Right forelimb (tissue), 1 donor: Measurements from ENCODE around the gene PHF5A.
"Not testable (repeated sequence)": the region's sequence is repeated elsewhere in the genome, so short reads cannot be mapped to it uniquely, and the experiment has no call there.

Experiments
- DNase-seq: peaks from one replicate; pipeline ENCODE4 v3.0.0-alpha.2; 2018

Gene PHF5A

GRCh38 chr22:41487037-41487935, 18.8 kb upstream of the PHF5A start:
- DNase-seq = no peak

GRCh38 chr22:41485033-41485432, 16.5 kb upstream of the PHF5A start:
- no peak for DNase-seq

- no peak for DNase-seq
Observed at GRCh38 chr22:41482319-41482935, 13.9 kb upstream of the PHF5A start.

- DNase-seq = no peak
Observed at GRCh38 chr22:41481925-41482318, 13.4 kb upstream of the PHF5A start.

GRCh38 chr22:41481131-41481830, 12.8 kb upstream of the PHF5A start:
- no peak for DNase-seq

GRCh38 chr22:41480397-41480735, 11.9 kb upstream of the PHF5A start:
- DNase-seq = no peak

GRCh38 chr22:41479671-41480396, 11.3 kb upstream of the PHF5A start:
- no peak for DNase-seq

GRCh38 chr22:41478891-41479521, 10.5 kb upstream of the PHF5A start:
- no peak for DNase-seq

GRCh38 chr22:41478473-41478872, 10.0 kb upstream of the PHF5A start:
- no peak for DNase-seq

GRCh38 chr22:41474872-41475451, 6.5 kb upstream of the PHF5A start:
- no peak for DNase-seq

GRCh38 chr22:41471568-41471967, 3.1 kb upstream of the PHF5A start:
- DNase-seq = no peak

- DNase-seq = no peak
Observed at GRCh38 chr22:41470886-41471285, 2.4 kb upstream of the PHF5A start.

GRCh38 chr22:41469218-41469851, 843 bp upstream of the PHF5A start:
- no peak for DNase-seq

GRCh38 chr22:41461901-41462300, 6.6 kb downstream of the PHF5A start:
- no peak for DNase-seq

- not testable (repeated sequence) for DNase-seq
Observed at GRCh38 chr22:41460071-41460470, 8.4 kb downstream of the PHF5A start.

GRCh38 chr22:41459431-41459830, 9.1 kb downstream of the PHF5A start:
- no peak for DNase-seq

GRCh38 chr22:41458161-41458728, 10.2 kb downstream of the PHF5A start:
- no peak for DNase-seq

- peak; percentile 97 for DNase-seq
Observed at GRCh38 chr22:41448189-41448808, 20.2 kb downstream of the PHF5A start.

GRCh38 chr22:41447435-41448188, 20.9 kb downstream of the PHF5A start:
- peak; percentile 87 for DNase-seq
